ENCODE measurements around the gene TAS1R2. TPM values are rescaled to one million over a fixed set of nuclear protein-coding genes. Genes with fewer than 3 reads are reported as not detected.

Gene TAS1R2
- total and polyA plus RNA-seq, 2 of the 13 experiments (the other 11 are each of a cell fraction or from before 2014, with no cell fraction given) = not detected

GRCh38 chr1:18901147-18901951 is 41.9 kb upstream of the TAS1R2 start (continued):
- TF ChIP-seq SUZ12 (IDR thresholded peaks at IDR 0.05; ENCODE audit: low read depth, low read length) (no peak), SP5 (CRISPR knock-in tag; IDR thresholded peaks at IDR 0.05; ENCODE audit: borderline replicate concordance, low read depth) (peak; percentile 68), ZNF83 (CRISPR knock-in tag; IDR thresholded peaks at IDR 0.05; ENCODE audit: borderline replicate concordance) (0 out of 2 replicates have a peak, but pooled peaks have one; percentile 15), ZNF724P (CRISPR knock-in tag; IDR thresholded peaks at IDR 0.05; ENCODE audit: borderline replicate concordance) (no peak), ISL2 (CRISPR knock-in tag; IDR thresholded peaks at IDR 0.05) (peak; percentile 76), ZNF740 (CRISPR knock-in tag; IDR thresholded peaks at IDR 0.05) (peak; percentile 39; the same call in 1 of the 2 replicates), CHD4 (IDR thresholded peaks at IDR 0.05; ENCODE audit: borderline replicate concordance, low read length) (0 out of 2 replicates have a peak, but pooled peaks have one; percentile 41), ZNF562 (CRISPR knock-in tag; IDR thresholded peaks at IDR 0.05; ENCODE audit: borderline replicate concordance) (no peak), AHDC1 (CRISPR knock-in tag; IDR thresholded peaks at IDR 0.05; ENCODE audit: borderline replicate concordance) (peak; percentile 75), ZNF563 (CRISPR knock-in tag; IDR thresholded peaks at IDR 0.05) (peak; percentile 29; the same call in 1 of the 2 replicates), ZFY (CRISPR knock-in tag; IDR thresholded peaks at IDR 0.05) (peak; percentile 39; the same call in 1 of the 2 replicates), ZNF709 (CRISPR knock-in tag; IDR thresholded peaks at IDR 0.05) (peak; percentile 27; the same call in 1 of the 2 replicates), ZNF10 (CRISPR knock-in tag; IDR thresholded peaks at IDR 0.05; ENCODE audit: borderline replicate concordance, low read depth) (no peak), KLF15 (CRISPR knock-in tag; IDR thresholded peaks at IDR 0.05; ENCODE audit: borderline replicate concordance) (no peak), ZBTB7B (CRISPR knock-in tag; IDR thresholded peaks at IDR 0.05) (peak; percentile 98), DBP (CRISPR knock-in tag; IDR thresholded peaks at IDR 0.05; ENCODE audit: not compliant biosample characterization) (no peak), PHF8 (CRISPR knock-in tag; IDR thresholded peaks at IDR 0.05) (peak; percentile 34; the same call in 1 of the 2 replicates), ZFP90 (CRISPR knock-in tag; IDR thresholded peaks at IDR 0.05; ENCODE audit: borderline replicate concordance) (no peak), SP2 (CRISPR knock-in tag; IDR thresholded peaks at IDR 0.05) (no peak), KAT7 (CRISPR knock-in tag; IDR thresholded peaks at IDR 0.05; ENCODE audit: borderline replicate concordance) (peak; percentile 68; the same call in 1 of the 2 replicates), JUND (CRISPR knock-in tag; IDR thresholded peaks at IDR 0.05) (0 out of 2 replicates have a peak, but pooled peaks have one; percentile 34), ZNF207 (IDR thresholded peaks at IDR 0.05; ENCODE audit: borderline replicate concordance) (no peak)

All from HepG2 (cell line).